LHCN-M2 (cell line): Measurements from ENCODE around the gene WNT7B. TPM values are rescaled to one million over a fixed set of nuclear protein-coding genes. Genes with fewer than 3 reads are reported as not detected.
"Not testable (repeated sequence)": the region's sequence is repeated elsewhere in the genome, so short reads cannot be mapped to it uniquely, and the experiment has no call there.

Experiments
- DNase-seq: peaks from one replicate; pipeline ENCODE4 v3.0.0-alpha.2; 2012; ENCODE audit warnings: low read depth
- total RNA-seq: library from RNA; depleted of rRNA; stranded (reverse); fragments of >200 nt; gene quantifications from 2 replicates; pipeline ENCODE4 v1.2.3, GENCODE V29; 2014

Gene WNT7B
- total RNA-seq, 1 experiment from 2014 or later: not detected

DNA sequence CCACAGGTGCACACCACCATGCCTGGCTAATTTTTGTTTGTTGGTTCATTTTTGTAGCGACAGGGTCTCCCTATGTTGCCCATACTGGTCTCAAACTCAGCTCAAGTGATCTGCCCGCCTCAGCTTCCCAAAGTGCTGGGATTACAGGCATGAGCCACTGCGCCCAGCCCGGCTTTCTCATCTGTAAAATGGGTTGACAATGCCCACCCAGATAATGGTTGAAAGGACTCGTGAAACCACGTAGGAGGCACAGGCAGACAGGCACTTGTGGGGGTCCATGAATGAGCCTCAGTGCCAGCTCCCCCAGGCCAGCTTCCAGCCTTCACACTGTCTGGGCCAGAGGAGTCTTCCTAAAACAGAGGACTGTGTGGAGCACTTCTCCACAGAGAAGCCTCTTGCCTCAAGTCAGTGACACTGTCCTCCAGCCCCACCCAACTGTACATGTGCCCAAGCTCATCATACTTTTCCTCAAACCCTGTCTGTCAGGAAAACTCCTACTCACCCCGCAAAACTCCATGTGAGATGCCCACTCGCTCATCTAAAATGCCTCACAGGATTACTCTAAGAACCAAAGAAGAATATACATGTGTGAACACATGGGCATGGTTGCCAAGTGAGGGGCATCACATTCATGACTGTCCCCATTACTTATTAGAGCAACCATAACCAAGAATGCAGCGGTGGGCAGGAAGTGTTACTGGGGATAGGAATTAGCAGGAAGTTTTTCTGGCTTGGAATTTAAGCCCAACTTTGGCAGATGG is 32.1 kb upstream of the WNT7B start:
- peak; percentile 56 for DNase-seq

DNA sequence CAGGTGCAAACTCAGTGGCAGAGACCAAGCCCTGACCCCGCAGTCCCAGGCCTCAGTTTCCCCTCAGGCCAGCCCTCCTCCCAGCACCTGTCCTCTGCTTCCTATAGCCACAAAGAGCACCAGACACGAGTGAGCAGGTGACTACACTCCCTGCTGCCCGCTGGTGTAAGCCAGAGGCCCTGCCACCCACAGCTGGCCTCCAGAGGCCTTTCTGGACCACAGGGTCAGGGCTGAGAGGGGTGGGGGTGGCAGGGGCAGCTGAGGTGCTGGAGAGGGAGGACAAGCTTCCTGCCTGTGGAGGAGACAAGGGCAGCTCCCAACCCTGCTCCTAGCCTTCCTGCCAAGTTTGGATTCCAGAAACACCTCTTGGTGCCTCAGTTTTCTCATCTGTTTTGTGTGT is 31.3 kb upstream of the WNT7B start:
- DNase-seq: peak; percentile 62

DNA sequence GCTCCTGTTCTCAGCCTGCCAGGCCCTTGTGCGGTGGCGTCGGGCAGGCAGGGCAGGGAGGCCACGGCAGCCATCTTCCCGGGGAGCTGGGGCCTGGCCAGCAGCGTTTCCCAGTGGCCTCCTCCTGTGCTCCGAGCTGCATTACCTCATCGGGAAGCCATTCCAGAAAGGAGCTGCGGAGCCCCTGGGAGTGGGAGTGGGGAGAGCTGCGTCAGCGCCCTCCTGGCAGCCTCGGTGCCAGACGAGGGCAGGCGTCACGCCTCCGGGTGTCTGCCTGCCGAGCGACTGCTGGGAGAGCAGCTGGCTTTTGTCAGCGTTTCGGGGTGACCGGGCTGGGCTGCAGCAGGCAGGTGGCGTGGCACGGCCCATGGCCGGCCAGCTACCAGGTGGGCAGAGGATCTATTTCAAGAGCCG is 30.9 kb upstream of the WNT7B start:
- peak; percentile 86 for DNase-seq

DNA sequence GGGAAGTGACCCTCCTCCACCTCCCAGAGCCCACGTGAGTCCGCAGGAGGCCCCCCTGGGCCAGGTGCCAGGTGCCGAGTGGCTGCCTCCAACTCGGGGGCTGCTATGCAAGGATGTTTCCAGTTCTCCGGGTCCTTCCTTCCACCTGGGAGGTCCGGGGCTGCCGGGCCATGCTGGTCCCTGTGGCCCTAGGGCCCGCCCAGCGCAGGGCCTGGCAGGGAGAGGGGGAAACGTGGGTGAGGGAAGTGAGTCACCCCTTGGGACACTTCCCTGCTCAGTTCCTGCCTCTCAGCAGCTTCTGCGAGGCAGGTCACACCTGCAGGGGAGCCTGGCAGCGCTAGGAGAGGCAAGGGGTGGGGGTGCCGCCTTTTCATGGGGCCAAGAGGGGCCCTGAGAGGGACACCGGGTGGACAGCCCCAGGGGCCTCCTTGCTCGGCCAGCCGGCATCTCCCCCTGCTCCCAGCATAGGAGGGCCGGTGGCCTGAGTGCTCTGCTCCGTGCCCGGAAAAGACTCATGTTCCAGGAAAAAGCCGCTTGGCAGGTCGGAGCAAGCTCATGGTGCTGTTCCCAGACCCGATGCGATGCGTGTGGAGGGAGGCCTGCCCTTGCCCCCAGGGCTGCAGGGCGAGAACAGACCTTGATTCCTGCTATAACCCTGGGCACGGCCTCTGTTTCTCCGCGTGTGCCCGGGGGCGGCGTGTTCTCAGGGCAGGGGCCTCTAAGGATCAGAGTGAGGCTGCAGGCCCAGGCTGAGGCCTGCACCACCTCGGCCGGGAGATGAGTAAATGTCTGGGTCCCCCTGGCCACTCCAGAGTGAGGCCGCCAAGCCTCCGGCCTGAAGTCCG is 30.3 kb upstream of the WNT7B start:
- peak; percentile 77 for DNase-seq

DNA sequence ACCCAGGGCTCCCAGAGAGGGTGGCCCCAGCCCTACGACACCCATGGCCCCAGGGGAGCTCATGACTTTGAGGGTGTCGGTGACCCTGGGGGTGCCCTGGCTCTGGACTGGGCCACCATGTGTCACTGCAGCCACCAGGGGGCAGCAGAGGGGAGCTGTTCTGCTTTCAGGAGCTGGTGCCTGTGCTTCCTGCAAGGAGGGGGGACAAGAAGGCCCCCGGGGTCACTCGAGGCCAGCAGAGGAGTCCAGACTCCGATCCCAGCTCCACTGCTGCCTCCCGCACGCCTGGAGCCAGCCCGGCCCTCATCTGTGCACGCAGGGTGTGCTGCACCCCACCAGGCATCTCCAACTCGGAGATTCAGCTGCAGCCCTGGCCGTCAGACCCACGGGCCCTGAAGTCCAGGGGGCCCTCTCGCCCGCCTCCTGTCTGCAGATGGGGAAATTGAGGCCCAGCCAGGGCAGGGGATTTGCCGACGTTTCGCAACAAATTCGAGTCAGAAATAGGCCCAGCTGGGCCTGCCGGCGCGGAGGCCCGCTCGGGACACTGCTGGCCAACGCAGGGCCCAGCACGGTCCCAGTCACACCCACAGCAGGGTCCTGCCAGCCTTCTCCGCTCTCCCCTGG is 29.5 kb upstream of the WNT7B start:
- DNase-seq: peak; percentile 91

DNA sequence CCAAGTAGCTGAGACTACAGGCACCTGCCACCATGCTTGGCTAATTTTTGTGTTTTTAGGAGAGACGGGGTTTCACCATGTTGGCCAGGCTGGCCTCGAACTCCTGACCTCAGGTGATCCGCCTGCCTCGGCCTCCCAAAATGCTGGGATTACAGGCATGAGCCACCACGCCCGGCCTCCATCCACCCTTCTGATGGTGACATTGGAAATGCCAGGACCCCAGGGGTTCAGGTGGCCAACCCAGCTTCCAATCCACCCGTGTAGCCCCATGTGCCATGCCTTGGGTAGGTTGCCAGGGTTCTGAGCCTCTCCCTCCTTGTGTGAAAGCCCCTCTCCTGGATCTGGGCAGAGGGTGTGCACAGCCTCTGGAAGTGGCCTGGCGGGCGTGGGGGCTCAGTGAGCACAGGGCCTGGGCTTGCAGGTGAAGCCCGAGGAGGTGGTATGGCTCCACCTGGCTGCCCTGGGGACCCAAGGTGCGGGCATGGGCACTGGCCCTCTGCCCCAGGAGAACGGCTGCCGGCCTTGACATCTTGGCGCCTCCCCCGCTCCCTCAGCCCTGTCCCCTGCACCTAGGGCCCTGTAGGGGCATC is 28.2 kb upstream of the WNT7B start:
- DNase-seq: not testable (repeated sequence)

DNA sequence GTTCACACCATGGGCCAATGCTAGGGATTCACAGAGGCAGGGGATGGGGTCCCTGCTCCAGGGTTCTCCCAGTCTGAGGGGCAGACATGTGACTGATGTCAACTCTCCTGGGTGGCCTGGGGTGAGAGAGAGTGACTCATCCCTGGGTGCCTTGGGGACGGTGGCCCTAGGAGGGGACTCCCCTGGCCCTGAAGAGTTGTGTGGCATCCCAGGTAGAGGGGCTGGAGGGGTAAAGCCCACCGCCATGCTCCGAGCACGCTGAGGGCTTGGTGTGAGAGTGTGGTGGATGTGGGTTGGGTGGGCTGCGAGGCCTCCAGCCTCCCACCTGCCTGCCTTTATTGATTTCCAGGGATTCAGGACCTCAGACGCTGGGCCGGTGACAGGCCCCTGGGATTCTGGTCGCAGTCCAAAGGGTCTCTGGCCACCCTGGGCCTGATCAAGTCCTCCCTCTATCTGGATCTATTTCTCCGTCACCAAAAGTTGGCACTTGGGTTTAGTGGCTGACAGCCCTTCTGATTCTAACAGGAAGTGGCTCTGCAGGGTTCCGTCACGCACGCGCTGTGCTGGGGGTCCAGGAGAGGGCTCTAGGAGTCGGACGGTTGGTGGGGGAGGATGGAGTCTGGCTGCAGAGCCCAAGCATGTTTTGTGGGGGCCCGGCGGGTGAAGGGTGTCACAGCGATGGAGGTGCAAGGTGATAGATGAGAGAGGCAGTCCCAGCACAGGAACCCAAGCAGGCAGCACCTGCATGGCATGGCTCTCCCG is 27.3 kb upstream of the WNT7B start:
- no peak for DNase-seq

DNA sequence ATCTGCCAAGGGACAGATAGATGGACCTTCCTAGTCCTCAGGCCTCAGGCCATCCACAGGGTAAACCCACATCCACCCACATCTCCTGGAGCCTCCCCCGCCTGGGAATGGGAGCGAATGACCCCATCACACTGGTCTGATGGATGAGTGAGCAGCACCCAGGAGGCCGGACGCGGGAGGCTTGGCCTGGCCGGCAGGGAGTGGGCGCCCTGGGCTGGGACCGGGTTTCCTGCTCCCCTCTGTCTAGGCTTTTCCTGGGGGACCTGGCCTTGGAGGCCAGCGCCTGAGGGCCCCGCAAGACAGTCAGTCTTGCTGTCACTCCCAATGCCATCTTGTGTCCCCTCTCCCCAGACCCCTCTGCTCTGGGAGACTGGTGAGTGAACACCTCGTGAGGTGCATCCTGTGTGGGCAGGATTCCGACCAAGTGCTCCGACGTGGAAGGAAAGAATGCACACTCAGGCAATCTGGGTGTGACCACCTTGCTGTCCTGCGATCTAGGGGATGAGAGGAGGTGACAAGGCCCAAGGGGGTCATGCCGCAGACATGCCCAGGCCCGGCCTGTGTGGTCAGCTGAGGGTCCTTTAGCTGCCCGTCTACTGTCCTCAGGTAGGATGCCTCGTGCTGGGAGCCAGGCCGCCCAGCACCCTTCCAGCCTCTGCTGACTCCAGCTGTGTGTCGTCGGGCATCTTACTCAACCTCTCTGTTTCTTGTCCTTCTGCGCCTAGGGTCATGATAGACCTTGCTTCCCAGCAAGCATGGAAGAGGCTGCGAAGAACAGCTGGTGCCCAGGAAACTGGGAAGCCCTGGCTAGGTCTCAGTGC is 26.5 kb upstream of the WNT7B start:
- DNase-seq: peak; percentile 39

DNA sequence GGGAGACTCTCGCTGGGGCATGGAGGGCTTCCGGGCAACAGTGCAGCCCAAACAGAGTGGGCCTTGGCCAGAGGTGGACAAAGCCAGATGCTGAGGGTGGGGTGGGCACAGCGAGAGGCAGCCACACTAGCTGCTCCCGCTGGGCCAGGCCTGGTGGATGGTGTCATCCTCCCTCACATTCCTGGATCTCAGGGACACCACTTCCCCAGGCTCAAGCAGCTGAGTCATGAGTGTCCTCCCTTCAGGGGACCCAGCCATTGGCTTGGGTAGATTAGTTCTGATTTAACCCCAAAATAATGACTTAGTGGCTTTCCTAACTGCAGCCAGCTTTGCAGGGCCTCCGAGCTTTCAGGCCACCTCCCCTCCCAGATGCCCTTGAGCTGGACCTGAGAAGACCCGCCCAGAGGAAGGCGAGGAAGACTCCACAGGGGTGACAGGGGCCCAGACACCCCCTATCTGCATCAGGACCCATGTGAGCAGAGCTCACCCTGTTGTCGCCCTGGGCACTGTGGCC is 25.9 kb upstream of the WNT7B start:
- peak; percentile 78 for DNase-seq

DNA sequence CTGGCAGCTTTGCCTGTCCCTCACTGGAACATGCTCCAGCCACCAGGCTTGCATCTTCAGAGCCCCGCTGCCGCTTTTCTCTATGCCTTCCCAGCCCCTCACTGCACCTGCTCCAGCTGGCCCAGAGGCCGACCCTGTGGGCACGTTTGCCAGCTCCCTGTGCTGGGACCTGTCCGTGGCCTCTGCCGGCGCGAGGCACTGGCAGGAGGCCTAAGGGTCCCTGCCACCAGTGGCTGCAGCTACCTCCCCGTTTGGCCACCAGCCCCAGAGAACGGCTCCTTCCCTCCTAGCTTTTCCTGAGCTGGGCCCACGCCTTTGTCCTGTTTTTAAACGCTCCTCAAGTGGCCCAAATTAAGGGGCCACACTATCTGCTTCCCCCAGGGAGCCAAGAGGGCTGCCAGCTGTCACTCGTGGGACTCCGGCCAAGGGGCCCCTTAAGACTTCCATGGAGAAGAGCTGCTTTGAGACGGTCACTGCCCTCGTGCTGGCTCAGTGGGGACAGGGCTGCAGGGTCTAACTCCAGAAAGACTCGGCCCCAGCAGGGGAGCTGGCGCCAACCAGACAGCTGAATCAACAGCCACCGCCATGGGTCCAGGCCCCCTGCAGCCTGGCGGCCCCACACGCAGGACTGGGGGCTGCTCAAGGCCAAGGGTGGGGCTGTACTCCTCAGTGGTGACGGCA is 24.6 kb upstream of the WNT7B start:
- peak; percentile 54 for DNase-seq

DNA sequence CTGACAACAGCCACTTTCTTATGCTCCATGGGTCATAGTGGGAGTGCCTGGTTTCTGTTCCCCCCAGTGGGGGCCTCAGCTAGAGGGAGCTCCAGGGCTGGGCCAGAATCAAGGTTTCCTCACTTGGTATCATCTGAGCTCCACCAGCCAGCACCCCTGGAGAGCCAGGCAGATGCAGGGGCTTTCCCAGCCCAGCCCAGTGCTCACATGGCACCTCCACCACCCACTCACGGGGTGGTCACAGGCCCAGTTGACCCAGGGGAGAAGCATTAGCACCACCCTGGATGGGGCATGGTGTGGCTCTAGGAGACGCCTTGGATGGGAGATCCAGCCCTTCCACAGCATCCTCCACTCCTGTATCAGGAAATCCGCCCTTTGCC is 24.1 kb upstream of the WNT7B start:
- DNase-seq: no peak

DNA sequence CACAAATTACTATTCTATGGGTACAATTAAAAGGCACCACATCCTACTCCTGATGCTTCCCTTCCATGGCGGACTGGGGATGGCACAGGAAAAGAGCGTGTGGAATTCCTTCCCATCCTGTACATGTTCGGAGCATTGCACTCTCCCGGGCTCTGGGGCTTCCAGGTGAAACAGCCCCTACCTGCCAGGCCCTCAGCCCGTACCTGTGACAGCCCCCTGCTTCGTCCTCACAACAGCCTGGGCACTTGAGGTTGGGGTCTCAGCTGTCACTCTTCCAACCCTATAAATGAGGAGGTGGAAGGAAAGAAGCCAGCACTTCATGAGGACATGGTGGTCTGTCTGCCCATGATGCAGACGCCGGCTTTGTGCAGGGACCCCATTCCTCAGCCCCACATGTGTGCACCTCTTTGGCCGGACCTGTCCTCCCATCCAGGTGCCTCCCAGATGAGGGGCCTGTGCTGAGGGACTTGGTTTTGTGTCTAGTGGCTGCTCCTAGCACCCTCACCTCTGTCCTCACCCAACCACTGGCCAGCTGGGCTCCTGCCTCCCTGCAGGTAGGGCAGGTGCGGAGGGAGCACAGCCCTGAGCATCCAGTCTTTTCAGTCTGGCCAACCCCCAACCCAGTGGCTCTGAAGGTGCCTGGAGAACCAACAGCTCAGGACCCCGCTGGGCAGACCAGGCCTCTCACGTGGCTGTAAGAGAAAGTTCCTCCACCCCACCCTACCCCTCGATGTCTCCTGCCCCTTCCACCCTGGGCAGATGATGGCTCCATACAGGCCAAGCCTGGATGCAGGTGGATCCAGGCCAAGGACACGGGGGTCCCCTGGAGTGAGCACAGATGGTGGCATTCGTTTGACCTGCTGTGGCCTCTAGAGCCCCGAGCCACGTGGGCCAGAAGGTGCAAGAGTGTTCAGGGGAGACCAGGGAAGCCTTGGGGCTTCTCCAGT is 23.4 kb upstream of the WNT7B start:
- no peak for DNase-seq

DNA sequence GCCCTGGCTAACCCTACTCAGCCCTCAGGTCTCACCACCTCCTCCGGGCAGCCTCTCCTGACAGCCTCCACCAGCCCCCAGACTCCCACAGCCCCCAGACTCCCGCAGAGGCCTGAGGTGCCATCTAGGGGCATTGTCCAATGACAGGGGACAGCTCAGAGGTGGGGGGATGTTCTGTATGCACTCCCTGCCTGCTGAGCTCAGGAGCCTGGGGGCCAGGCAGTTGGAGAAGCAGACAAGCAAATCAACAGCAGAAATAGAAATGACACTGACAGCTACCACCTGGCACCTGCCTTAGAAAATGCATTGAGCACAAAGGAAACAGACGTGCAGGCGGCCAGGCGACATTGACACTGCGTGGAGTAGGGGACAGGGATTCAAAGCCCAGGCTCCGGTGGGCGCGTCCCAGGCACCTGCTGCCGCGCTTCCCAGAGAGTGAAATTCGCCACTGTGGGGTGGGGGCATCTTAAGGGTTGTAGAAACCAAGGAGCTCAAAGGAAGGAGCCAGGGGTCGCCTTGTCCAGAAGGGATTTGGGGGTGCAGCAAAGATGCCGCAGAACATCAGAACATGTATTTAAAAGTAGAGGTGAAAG is 22.5 kb upstream of the WNT7B start:
- no peak for DNase-seq

DNA sequence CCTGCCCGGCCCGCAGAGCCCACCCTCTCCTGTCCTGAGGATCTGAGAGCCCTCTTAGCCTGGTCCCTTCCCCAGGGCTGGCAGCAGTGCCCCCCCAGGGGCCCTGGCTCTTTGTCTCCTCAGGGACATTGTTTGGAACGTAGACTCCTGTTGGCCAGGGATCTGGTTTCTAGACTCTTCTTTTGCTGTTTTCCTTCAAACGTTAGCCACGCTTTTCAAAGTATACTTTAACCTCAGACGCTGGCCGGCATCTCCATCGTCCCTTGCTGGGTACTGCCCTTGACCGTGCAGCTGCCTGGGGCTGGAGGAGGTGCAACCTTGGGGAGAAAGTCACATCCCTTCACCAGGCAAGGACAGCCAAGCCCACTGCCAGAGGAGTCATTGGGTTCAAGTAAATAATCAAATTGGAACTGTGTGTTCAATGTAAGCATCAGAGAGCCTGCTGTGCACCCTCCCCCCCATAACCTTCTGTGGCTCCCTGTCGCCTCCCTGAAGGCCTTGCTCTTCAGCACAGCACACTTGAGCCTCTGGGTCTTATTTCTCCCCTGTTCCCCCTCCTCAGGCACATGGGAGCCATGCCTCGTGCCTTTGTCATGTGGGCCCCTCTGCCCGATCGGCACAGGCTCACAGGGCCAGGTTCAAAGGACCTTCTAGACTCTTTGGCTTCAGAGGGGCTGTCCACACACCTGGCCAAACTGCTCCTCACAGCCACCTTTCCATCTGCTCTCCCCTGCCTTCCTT is 21.8 kb upstream of the WNT7B start:
- no peak for DNase-seq

DNA sequence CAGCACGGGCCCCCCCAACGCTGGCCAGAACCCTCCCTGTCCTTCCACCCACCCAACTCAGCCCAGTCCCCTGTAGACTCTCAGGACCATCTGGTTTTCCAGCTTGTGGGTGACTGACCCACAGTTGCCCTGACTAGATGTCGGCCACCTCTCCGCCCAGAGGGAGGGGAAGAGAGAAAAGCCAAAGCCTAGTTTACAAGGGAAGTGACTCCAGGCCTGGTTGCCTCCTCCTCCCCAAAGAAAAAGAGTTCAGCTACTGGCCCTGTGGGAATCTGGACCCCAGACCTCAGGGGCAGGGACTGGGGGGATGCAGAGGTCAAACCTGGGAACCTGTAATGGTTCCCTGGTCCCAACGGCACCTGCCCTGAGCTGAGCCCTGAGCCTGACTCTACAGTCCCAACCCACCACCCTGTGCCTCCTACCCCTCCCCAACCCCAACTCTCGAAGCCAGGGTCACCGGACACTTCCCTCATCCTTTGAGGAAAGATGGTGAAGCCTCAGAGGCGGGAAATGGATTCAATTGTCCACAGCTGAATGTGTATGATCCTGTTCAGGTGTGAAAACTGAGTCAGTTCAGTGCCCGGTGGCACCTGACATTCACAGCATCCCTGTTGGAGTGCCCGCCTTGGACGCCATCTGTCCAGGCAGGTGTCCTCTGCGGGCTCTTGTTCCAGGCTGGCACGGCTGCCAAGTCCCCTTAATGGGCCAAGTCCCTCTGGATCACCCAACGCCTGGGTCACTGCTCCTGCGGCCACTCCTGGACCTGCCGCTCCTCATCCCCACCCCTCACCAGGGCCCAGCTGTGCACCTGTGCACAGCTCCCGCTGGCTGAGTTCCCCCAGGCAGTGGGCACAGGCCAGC is 21.0 kb upstream of the WNT7B start:
- no peak for DNase-seq

DNA sequence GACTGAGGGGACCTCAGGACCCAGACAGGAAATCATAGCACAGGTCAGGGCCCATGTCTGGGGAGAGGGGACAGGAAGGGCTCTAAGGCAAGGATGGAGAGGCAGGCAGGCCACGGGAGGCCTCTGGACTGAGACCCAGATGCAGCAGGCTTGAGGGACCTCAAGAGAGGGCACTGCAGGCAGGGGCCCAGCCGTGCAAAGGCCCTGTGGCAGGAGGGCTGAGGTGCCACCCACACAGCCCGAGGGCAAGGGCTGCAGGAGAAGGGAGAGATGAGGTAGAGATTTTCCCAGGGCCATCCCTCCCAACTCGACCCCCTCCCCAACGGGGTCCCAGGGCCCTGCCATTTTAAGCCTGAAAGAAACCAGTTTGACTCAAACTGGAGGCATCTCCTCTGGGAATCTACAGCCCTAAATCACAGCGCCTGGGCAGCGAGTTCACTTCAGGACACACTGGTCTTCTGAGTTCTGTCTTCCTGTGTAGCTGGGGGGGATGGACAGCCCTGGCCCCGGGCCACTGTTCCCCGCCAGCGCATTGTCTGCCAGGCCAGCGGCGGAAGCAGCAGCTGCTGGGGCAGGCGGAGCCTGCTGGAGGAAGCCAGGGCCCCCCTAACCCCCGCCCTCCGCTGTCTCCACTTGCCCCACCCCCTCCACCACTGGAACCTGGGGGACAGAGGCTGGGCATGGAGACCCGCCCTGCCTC is 20.3 kb upstream of the WNT7B start:
- peak; percentile 98 for DNase-seq
